Keratinocyte (primary cell): ENCODE data around the gene RPL39. TPM values are rescaled to one million over a fixed set of nuclear protein-coding genes. Genes with fewer than 3 reads are reported as not detected.
"Not testable (repeated sequence)": the region's sequence is repeated elsewhere in the genome, so short reads cannot be mapped to it uniquely, and the experiment has no call there.

Experiments used
- DNase-seq: peaks from one replicate; pipeline ENCODE4 v3.0.0-alpha.2; 2011; ENCODE audit warnings: low read depth, missing footprints, low spot score
- FAIRE-seq: peaks from 2 replicates; lab custom pipeline; 2011; peaks lifted over from hg19 to GRCh38; lab: Jason Lieb, UNC
- H2AFZ ChIP-seq: 2 replicates; pipeline ENCODE4 v1.6.0; 2012; ENCODE audit warnings: low read length, control low read depth, inconsistent platforms; ENCODE audit not compliant: control insufficient read depth
- H3K27ac ChIP-seq: 2 replicates; pipeline ENCODE4 v1.5.1; 2011; ENCODE audit warnings: low read length; ENCODE audit not compliant: control insufficient read depth, insufficient read depth
- H3K27me3 ChIP-seq: 3 replicates; pipeline ENCODE4 v1.6.0; 2011; ENCODE audit warnings: low read length; ENCODE audit not compliant: control insufficient read depth, insufficient read depth; ENCODE audit errors: extremely low read depth
- H3K36me3 ChIP-seq, 2 experiments: 2 replicates in 1 of 2; 3 replicates in 1 of 2; pipeline ENCODE4 v1.5.1; 2011; ENCODE audit warnings: low read length in 2 of 2, mild to moderate bottlenecking in 1 of 2; ENCODE audit not compliant: control insufficient read depth in 2 of 2, insufficient read depth in 2 of 2; ENCODE audit errors: extremely low read depth in 1 of 2
- H3K4me1 ChIP-seq: 3 replicates; pipeline ENCODE4 v1.5.1; 2011; ENCODE audit warnings: low read length; ENCODE audit not compliant: control insufficient read depth, insufficient read depth; ENCODE audit errors: extremely low read depth
- H3K4me2 ChIP-seq: 3 replicates; pipeline ENCODE4 v1.6.0; 2011; ENCODE audit warnings: low read depth, low read length; ENCODE audit not compliant: control insufficient read depth, insufficient read depth; ENCODE audit errors: extremely low read depth
- H3K4me3 ChIP-seq, 3 experiments: fragments of 200-600 bp in 1 of 3; sonication (generic) in 1 of 3; 2 replicates in 2 of 3; 3 replicates in 1 of 3; pipeline ENCODE4 v1.5.1; 2011 to 2016; ENCODE audit warnings: low read length in 3 of 3, mild to moderate bottlenecking in 3 of 3, control low read depth in 2 of 3, inconsistent platforms in 1 of 3, low read depth in 1 of 3, mixed read lengths in 1 of 3, mixed run types in 1 of 3, moderate library complexity in 1 of 3; ENCODE audit not compliant: control insufficient read depth in 2 of 3, insufficient read depth in 2 of 3; ENCODE audit errors: extremely low read depth in 1 of 3
- H3K79me2 ChIP-seq: 2 replicates; pipeline ENCODE4 v1.6.0; 2012; ENCODE audit warnings: low read length; ENCODE audit not compliant: control insufficient read depth, insufficient read depth
- H3K9ac ChIP-seq: 3 replicates; pipeline ENCODE4 v1.6.0; 2011; ENCODE audit warnings: low read length; ENCODE audit not compliant: control insufficient read depth, insufficient read depth; ENCODE audit errors: extremely low read depth
- H3K9me1 ChIP-seq: 3 replicates; pipeline ENCODE4 v1.6.0; 2011; ENCODE audit warnings: low read length; ENCODE audit not compliant: control insufficient read depth, insufficient read depth; ENCODE audit errors: extremely low read depth
- H3K9me3 ChIP-seq: 2 replicates; pipeline ENCODE4 v1.5.1; 2012; ENCODE audit warnings: low read depth, low read length; ENCODE audit not compliant: control insufficient read depth
- H4K20me1 ChIP-seq: 3 replicates; pipeline ENCODE4 v1.6.0; 2011; ENCODE audit warnings: low read length; ENCODE audit not compliant: control insufficient read depth, insufficient read depth; ENCODE audit errors: extremely low read depth
- EZH2 ChIP-seq: IDR thresholded peaks from one replicate; pipeline ENCODE4 v1.6.1; 2012; ENCODE audit warnings: inconsistent platforms, mild to moderate bottlenecking, low read length, moderate library complexity
- dilution Hi-C: fragments of 300-500 bp; cut with MboI; formaldehyde crosslinking; loops from one replicate; pipeline ENCODE4 v1.7.0; 2020; ENCODE audit warnings: low sequenced_read_pairs; ENCODE audit not compliant: extremely low pct_ligation_motif_present
- polyA plus RNA-seq, 5 experiments: library from polyadenylated mRNA; depleted of rRNA in 3 of 5; stranded (reverse) in 3 of 5; stranded (forward) in 1 of 5; unstranded in 1 of 5; fragments of >200 nt; gene quantifications; 1 replicate in 1 of 5; 2 replicates in 3 of 5; 3 replicates in 1 of 5; pipeline versions ENCODE4 v1.2.1 to v1.2.3, GENCODE V29; 2011 to 2012; ENCODE audit warnings: missing spikeins in 2 of 5, low read depth in 1 of 5, low replicate concordance in 1 of 5
- TF ChIP-seq, protein P1 (sequence below), 3 experiments: IDR thresholded peaks in 1 of 3; conservative IDR thresholded peaks in 1 of 3; optimal IDR thresholded peaks in 1 of 3; 2 replicates in 2 of 3; 3 replicates in 1 of 3; pipeline versions ENCODE3 to v1.5.1; 2011; ENCODE audit warnings: low read length in 3 of 3, mild to moderate bottlenecking in 3 of 3, moderate library complexity in 2 of 3, control low read depth in 1 of 3, inconsistent platforms in 1 of 3; ENCODE audit not compliant: insufficient read depth in 2 of 3; ENCODE audit errors: extremely low read depth in 1 of 3

The RPL39 gene
- polyA plus RNA-seq, 1 donor (not counting 4 experiments of a cell fraction or from before 2014, with no cell fraction given), result 2,842 TPM

DNA sequence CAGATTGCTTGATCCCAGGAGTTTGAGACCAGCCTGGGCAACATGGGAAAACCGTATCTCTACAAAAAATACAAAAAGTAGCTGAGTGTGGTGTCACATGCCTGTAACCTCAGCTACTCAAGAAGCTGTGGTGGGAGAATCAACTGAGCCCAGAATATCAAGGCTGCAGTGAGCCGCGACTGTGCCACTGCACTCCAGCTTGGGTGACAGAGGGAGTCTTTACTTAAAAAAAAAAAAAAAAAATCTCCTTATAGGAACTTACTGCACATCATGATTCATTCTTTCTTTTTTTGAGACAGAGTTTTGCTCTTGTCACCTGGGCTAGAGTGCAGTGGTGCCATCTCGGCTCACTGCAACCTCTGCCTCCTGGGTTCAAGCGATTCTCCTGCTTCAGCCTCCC lies 37.0 kb upstream of the RPL39 start:
- Histone ChIP-seq H3K4me1 (no peaks in the 10 kb centered on the region), H3K79me2 (no peaks in the 10 kb centered on the region), H3K27me3 (no peaks in the 10 kb centered on the region), H4K20me1 (no peaks in the 10 kb centered on the region), H2AFZ (no peak overlapping the region), H3K27ac (no peak overlapping the region), H3K36me3 (no peaks in the 10 kb centered on the region), H3K4me3 (no peak overlapping the region), H3K9ac (no peak overlapping the region), H3K4me2 (no peak overlapping the region), H3K9me1 (no peaks in the 10 kb centered on the region), H3K9me3 (no peaks in the 10 kb centered on the region)
- no peak for TF ChIP-seq EZH2
- TF ChIP-seq, protein P1, sequence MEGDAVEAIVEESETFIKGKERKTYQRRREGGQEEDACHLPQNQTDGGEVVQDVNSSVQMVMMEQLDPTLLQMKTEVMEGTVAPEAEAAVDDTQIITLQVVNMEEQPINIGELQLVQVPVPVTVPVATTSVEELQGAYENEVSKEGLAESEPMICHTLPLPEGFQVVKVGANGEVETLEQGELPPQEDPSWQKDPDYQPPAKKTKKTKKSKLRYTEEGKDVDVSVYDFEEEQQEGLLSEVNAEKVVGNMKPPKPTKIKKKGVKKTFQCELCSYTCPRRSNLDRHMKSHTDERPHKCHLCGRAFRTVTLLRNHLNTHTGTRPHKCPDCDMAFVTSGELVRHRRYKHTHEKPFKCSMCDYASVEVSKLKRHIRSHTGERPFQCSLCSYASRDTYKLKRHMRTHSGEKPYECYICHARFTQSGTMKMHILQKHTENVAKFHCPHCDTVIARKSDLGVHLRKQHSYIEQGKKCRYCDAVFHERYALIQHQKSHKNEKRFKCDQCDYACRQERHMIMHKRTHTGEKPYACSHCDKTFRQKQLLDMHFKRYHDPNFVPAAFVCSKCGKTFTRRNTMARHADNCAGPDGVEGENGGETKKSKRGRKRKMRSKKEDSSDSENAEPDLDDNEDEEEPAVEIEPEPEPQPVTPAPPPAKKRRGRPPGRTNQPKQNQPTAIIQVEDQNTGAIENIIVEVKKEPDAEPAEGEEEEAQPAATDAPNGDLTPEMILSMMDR (optimal IDR thresholded peaks at IDR 0.05 in 1 of 3, IDR thresholded peaks at IDR 0.05 in 1 of 3, conservative IDR thresholded peaks at IDR 0.05 in 1 of 3; ENCODE audit: extremely low read depth in 1 of 3, insufficient read depth in 2 of 3, low read length in 3 of 3), result no peak
- dilution Hi-C loops, result no loop called here
- FAIRE-seq, result no peak
- DNase-seq, result no peak

DNA sequence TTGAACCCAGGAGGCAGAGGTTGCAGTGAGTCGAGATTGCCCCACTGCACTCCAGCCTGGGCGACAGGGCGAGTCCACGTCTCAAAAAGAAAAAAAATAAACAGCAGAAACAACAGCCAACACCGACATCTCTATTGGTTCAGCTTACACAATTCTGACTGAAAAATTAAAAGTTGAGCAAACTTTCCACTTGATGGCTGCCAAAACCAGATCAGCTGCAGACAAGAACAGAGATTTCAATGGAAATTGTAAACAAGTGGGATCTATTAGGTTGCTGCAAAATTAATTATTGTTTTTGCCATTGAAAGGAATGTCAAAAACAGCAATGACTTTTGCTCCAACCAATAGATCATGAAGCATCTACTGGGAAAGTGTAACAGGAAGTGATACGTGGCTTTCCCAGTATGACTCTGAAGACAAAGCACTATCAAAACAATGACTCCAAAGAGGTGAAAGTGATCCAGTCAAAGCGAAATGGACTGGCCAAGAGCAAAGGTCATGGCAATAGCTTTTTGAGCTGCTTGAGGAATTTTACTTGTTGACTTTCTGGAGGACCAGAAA lies 35.0 kb upstream of the RPL39 start:
- TF ChIP-seq EZH2, result no peak
- TF ChIP-seq, protein P1 (optimal IDR thresholded peaks at IDR 0.05 in 1 of 3, IDR thresholded peaks at IDR 0.05 in 1 of 3, conservative IDR thresholded peaks at IDR 0.05 in 1 of 3; ENCODE audit: extremely low read depth in 1 of 3, insufficient read depth in 2 of 3, low read length in 3 of 3), result no peak
- FAIRE-seq (no peak), DNase-seq (no peak)
- no peaks in the 10 kb centered on the region for H3K9me3 ChIP-seq
- H3K9ac ChIP-seq, result no peak overlapping the region
- dilution Hi-C loops, result no loop called here
- no peaks in the 10 kb centered on the region for H3K27me3 ChIP-seq
- no peak overlapping the region for H3K4me2 ChIP-seq
- H3K4me1 ChIP-seq, result no peaks in the 10 kb centered on the region
- H3K27ac ChIP-seq, result no peak overlapping the region
- H2AFZ ChIP-seq, result no peak overlapping the region
- no peaks in the 10 kb centered on the region for H3K36me3 ChIP-seq
- no peaks in the 10 kb centered on the region for H3K79me2 ChIP-seq
- H3K4me3 ChIP-seq, result no peak overlapping the region
- no peaks in the 10 kb centered on the region for H3K9me1 ChIP-seq
- H4K20me1 ChIP-seq, result no peaks in the 10 kb centered on the region

DNA sequence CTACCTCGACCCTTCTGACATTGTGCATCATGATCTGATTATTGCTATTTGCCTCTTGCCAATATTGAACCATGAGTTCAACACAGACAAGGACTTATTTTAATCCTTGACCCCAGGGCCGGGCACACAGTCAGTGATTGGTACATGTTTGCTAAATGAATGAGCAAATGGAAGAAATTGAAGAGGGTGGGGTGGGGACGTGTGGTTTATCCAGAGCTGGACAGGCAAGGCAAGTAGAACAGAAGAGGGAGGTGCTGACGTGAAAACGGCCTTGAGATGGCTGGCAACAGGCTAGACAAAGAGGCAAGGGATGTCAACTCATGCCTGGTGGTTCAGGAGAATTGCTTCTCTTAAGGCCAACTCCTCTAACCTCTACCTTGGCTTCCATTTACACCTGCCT lies 32.8 kb upstream of the RPL39 start:
- dilution Hi-C loops, H4K20me1 ChIP-seq, FAIRE-seq: not testable (repeated sequence)

DNA sequence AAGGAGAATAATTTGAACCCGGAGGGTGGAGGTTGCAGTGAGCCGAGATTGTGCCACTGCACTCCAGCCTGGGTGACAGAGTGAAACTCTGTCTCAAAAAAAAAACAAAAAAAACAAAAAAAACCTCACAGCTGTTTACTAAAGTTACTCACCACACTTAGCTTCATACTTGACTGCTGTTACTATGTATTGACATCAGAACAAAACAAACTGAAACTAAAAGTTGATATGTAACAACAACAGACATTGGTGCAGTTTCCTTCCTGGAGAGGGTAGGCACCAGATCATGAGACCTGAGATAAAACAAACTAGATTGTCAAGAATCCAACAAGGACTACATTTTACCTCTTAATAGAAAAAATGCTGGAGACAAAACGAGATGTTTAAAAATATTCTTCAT lies 30.3 kb upstream of the RPL39 start:
- H3K9me1 ChIP-seq, H3K4me2 ChIP-seq, H3K9me3 ChIP-seq, H3K4me1 ChIP-seq, H3K4me3 ChIP-seq, H3K9ac ChIP-seq, H3K27me3 ChIP-seq, H3K36me3 ChIP-seq, FAIRE-seq, H2AFZ ChIP-seq, DNase-seq, H4K20me1 ChIP-seq, H3K27ac ChIP-seq, dilution Hi-C loops, H3K79me2 ChIP-seq: not testable (repeated sequence)

More for the DNA sequence above, 32.8 kb upstream of the RPL39 start:
- H3K27ac ChIP-seq, H3K9me1 ChIP-seq, H3K79me2 ChIP-seq, H3K4me2 ChIP-seq, H3K9ac ChIP-seq, H3K36me3 ChIP-seq, DNase-seq, H3K9me3 ChIP-seq, H2AFZ ChIP-seq, H3K4me1 ChIP-seq, H3K27me3 ChIP-seq, H3K4me3 ChIP-seq: not testable (repeated sequence)
